Effector memory CD4-positive, alpha-beta T cell (primary cell): Measurements from ENCODE around the gene UBE2E2.
"Not testable (repeated sequence)": the region's sequence is repeated elsewhere in the genome, so short reads cannot be mapped to it uniquely, and the experiment has no call there.

Source experiments
- DNase-seq, 3 donors: peaks; one replicate each; pipeline ENCODE4 v3.0.0-alpha.2; 2020
- H3K27ac ChIP-seq: 2 replicates; pipeline ENCODE4 v1.7.0; 2013; ENCODE audit warnings: mild to moderate bottlenecking, low read length, moderate library complexity; ENCODE audit not compliant: insufficient read depth, poor library complexity, severe bottlenecking
- H3K27me3 ChIP-seq: replicated peaks from 2 replicates; pipeline ENCODE4 v1.7.0; 2013; ENCODE audit warnings: mild to moderate bottlenecking, low read length; ENCODE audit not compliant: insufficient read depth, control insufficient read depth, poor library complexity, severe bottlenecking
- H3K36me3 ChIP-seq: 2 replicates; pipeline ENCODE4 v1.7.0; 2013; ENCODE audit warnings: mild to moderate bottlenecking, low read length, moderate library complexity; ENCODE audit not compliant: control insufficient read depth, insufficient read depth
- H3K4me1 ChIP-seq: 2 replicates; pipeline ENCODE4 v1.7.0; 2013; ENCODE audit warnings: low read length, mild to moderate bottlenecking; ENCODE audit not compliant: control insufficient read depth, insufficient read depth, poor library complexity, severe bottlenecking
- H3K4me3 ChIP-seq: 2 replicates; pipeline ENCODE4 v1.7.0; 2013; ENCODE audit warnings: low read length, low read depth, mild to moderate bottlenecking; ENCODE audit not compliant: insufficient read depth, poor library complexity, severe bottlenecking
- H3K9me3 ChIP-seq: 2 replicates; pipeline ENCODE4 v1.7.0; 2013; ENCODE audit warnings: mild to moderate bottlenecking, low read length, moderate library complexity; ENCODE audit not compliant: control insufficient read depth

Gene UBE2E2

DNA sequence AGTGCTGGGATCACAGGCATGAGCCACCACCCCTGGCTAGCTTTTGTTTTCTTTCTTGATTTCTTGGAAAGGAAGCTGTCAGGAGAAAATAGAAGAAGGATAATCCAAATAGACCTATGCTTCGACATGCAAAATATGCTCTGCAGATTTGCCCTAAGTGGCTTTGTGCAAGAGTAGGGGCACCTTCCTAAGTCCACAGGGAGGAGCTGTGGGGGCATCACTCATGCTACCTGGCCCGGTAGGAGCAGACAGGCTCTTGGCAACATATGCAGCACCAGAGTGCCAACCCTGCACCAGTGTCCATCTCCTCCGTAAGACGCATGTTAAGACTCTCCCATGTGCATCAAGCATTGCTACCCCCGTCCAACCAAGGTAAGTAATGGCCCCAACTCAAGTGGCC is 411.9 kb downstream of the UBE2E2 start:
- no peak overlapping the region for H3K4me3 ChIP-seq
- no peak for DNase-seq
- no peak overlapping the region for H3K27ac ChIP-seq
- no peaks in the 10 kb centered on the region for H3K27me3 ChIP-seq
- H3K4me1 ChIP-seq = no peaks in the 10 kb centered on the region
- H3K9me3 ChIP-seq = no peaks in the 10 kb centered on the region
- no peaks in the 10 kb centered on the region for H3K36me3 ChIP-seq

DNA sequence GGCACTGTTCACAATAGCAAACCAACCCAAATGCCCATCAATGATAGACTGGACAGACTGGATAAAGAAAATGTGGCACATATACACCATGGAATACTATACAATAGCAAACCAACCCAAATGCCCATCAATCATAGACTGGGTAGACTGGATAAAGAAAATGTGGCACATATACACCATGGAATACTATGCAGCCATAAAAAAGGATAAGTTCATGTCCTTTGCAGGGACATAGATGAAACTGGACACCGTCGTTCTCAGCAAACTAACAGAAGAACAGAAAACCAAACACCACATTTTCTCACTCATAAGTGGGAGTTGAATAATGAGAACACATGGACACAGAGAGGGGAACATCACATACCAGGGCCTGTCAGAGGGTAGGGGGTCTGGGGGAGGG is 415.3 kb downstream of the UBE2E2 start:
- H3K4me1 ChIP-seq, H3K27ac ChIP-seq, H3K27me3 ChIP-seq, DNase-seq, H3K36me3 ChIP-seq, H3K4me3 ChIP-seq, H3K9me3 ChIP-seq: not testable (repeated sequence)

DNA sequence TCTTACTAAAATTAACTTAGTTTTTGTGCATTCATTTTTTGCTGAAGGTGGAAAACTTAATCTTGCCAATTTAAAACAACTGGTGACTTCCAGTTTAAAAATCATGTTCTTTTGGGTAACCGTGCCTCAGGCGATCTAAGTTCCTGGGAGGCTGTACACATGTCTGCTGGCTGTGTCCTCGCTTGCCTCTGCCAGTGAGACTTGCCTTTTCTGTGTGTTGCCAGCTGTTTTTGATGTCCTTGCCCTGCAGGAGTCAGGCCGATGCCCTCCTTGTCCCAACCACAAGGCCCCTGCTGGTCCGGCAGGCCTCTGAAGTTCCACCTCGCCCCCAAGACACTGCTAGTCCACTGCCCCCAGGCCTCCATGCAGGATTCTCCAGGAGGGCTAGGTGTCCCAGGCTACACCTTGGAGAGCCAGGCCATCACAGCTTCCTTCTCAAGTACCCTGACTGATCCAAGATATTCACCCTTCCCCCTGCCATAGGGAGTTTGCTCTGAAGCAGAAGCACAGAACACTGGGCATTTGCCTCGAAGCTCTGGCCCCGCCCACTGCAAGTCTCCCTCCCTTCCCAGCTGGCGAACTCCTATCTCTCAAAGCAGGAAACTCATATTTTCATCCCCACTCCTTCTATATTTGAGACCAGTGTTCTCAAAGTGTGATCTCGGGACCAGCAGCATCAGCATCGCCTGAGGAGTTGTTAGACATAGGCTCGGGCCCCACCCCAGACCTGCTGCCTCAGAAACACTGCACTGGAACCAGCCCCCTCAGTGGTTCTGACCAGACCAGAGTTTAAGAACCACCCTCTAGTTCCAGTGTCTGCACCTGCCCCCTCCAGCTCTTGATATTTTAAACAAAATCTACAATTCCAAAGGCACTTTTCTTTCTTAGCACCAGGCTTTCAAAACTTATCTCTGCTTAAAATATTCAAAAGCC is 416.8 kb downstream of the UBE2E2 start:
- Histone ChIP-seq H3K4me1 (no peaks in the 10 kb centered on the region), H3K36me3 (no peaks in the 10 kb centered on the region), H3K27me3 (no peaks in the 10 kb centered on the region), H3K9me3 (no peaks in the 10 kb centered on the region), H3K27ac (no peak overlapping the region), H3K4me3 (no peak overlapping the region)
- DNase-seq = no peak

DNA sequence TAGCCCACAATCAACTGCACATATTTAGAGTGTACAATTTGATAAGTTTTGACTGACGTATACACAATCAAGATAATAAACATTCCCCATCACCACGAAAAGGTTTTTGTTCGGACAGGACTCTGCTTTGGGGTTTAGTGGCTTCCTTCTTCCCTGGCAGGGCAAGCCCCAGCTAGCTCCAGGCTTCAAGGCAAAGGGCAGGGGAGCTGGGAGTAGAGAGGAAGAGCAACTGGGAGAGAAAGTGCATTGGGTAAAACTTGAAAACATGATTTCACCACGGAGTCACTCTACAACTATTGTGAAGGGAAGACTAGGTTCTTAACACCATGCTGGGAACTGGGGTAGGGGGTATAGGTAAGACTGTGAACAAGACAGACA is 417.5 kb downstream of the UBE2E2 start:
- DNase-seq = no peak
- Histone ChIP-seq H3K27me3 (no peaks in the 10 kb centered on the region), H3K27ac (no peak overlapping the region), H3K4me1 (no peaks in the 10 kb centered on the region), H3K9me3 (no peaks in the 10 kb centered on the region), H3K36me3 (no peaks in the 10 kb centered on the region), H3K4me3 (no peak overlapping the region)

DNA sequence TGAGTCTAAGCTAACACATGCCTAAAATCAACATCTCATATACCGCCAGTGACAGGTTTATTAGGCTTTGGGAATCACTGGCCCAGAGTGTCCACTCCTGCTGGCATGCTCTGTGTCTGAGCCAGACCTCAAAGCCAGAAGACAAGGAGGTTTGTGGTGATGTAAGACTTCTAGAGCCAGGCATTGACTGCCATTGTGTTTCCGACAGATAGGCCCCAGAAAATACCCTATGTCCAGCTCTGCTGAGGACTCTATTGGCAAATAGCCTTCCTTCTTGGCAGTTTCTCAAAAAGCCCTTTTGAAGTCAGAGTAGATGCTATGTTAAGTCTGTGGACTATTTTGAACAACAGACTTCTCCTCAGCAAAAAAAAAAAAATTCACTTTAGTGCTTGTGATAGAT is 420.7 kb downstream of the UBE2E2 start:
- no peaks in the 10 kb centered on the region for H3K27me3 ChIP-seq
- H3K27ac ChIP-seq = no peak overlapping the region
- H3K9me3 ChIP-seq = no peaks in the 10 kb centered on the region
- H3K36me3 ChIP-seq = no peaks in the 10 kb centered on the region
- DNase-seq = no peak
- no peak overlapping the region for H3K4me3 ChIP-seq
- no peaks in the 10 kb centered on the region for H3K4me1 ChIP-seq

DNA sequence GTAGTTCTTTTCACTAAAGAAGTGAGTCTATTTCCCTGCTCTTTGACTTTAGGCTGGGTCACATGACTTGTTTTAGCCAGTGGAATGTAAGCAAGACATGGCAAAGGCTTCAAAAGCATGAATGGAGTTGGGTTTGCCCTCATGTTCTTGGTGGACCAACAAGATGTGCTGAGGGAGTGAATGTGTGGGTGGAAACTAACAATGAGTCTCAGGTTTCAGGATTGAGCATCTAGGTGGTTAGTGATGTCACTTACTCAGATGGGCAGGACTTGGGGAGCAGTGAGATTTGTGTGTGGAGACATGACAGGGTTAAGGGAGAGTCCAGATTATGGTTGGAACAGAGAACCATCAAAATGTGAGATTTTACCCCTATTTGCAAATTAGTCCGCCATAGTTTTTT is 421.2 kb downstream of the UBE2E2 start:
- Histone ChIP-seq H3K27me3 (no peaks in the 10 kb centered on the region), H3K36me3 (no peaks in the 10 kb centered on the region), H3K27ac (no peak overlapping the region), H3K4me3 (no peak overlapping the region), H3K4me1 (no peaks in the 10 kb centered on the region), H3K9me3 (no peaks in the 10 kb centered on the region)
- DNase-seq = no peak

DNA sequence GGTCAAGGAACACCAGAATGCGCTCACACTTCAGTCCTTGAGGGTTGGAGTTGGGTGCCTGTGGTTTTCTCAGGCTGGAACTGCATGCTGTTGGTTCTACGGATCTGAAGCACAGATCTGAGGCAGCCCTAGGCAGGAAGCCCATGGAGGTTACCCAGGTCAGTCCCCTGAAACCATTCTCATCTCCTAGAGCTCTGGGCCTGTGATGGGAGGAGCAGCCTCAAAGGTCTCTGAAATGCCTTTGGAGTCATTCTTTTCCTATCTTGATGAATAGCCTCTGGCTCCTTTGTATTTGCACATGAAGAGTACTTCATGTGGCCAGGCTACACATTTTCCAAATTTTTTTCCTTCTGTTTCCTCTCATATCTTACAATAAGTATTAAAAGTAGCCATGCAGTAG is 423.3 kb downstream of the UBE2E2 start:
- no peak for DNase-seq
- Histone ChIP-seq H3K27me3 (no peaks in the 10 kb centered on the region), H3K4me3 (no peak overlapping the region)

DNA sequence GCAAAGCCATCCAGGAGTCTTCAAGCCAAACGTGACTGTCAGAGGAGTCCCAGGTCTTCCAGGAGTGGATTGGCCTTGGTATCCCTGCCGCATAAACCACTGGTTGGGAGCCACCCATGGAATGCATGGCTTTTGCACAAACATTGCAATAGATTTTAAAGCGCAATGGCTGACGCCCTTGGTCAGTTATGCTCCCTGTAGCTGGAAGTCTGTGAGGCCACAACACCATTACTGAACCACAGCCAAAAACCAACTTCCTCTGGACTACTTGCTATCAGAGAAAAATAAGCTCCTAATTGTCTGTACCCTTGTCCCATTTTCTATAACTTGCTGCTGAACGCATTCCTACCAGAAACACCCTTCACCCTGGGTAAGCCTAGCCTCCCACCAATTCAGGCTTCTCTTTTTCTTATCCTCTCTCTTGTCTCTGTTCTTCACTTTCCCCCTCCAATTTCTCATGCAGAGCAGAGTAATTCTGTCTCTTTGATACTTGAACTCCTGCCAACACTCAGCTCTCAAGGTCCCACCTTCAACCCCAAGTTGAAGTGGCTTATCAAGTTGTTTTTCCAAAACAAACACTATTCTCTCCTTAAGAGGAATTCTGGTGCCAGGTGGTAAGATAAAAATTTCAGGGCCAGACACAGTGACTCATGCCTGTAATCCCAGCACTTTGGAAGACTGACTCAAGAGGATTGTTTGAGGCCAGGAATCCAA is 426.2 kb downstream of the UBE2E2 start:
- H3K36me3 ChIP-seq = no peaks in the 10 kb centered on the region
- H3K4me1 ChIP-seq = no peaks in the 10 kb centered on the region
- no peak overlapping the region for H3K4me3 ChIP-seq
- H3K9me3 ChIP-seq = no peaks in the 10 kb centered on the region
- no peak for DNase-seq
- no peaks in the 10 kb centered on the region for H3K27me3 ChIP-seq
- no peak overlapping the region for H3K27ac ChIP-seq

More for the DNA sequence above, 423.3 kb downstream of the UBE2E2 start:
- no peak overlapping the region for H3K27ac ChIP-seq
- H3K36me3 ChIP-seq = no peaks in the 10 kb centered on the region
- H3K9me3 ChIP-seq = no peaks in the 10 kb centered on the region
- no peaks in the 10 kb centered on the region for H3K4me1 ChIP-seq

DNA sequence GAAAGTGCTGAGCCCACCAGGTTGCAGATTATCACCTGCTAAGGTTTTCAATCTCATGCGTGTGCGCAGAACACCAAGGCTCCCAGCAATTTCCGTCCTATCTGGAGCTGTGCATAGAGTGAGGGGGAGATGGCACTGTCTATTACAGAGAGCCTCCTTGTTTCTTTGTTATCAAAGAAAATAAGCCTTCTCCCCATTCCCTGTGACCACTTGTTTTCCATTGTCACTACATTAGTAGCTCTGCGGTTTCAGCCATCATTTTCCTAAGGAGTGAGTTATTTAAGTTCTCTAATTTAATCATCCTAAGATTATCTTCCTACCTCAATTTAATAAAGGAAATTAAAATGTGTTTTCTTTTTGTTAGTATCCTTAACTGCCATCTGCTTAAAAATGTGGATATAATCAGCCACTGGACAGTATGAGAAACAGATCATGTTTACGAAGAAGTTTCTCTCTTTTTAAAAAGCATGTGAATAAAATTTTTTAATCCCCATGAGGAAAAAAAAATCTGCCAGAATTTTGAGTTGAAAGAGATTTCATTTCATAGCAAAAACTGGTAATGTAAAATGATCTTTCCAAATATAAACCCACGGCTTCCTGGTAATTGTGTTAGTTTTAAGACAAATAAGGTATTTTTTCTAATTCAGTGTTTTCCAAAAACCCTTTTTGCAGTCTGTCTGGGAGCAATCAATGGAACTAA is 430.3 kb downstream of the UBE2E2 start:
- Histone ChIP-seq H3K4me3 (no peak overlapping the region), H3K27me3 (no peaks in the 10 kb centered on the region), H3K36me3 (no peaks in the 10 kb centered on the region), H3K4me1 (no peaks in the 10 kb centered on the region), H3K27ac (no peak overlapping the region), H3K9me3 (no peaks in the 10 kb centered on the region)
- no peak for DNase-seq

DNA sequence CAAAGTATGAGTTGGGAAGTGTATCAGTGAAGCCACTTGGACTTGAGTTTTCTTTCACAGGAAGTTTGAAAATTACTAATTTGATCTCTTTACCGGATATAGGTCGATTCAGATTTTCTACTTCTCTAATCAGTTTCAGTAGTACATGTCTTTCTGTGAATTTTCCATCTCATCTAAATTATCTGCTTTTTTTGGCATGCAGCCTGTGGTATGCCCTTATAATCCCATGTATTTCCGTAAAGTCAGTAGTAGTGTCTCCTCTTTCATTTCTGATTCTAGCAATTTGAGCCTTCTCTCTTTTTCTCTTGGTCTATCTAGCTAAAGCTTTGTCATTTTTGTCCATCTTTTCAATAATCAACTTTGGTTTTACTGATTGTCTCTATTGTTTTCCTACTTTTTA is 434.2 kb downstream of the UBE2E2 start:
- H3K27me3 ChIP-seq = no peaks in the 10 kb centered on the region
- DNase-seq = no peak
- H3K4me3 ChIP-seq = no peak overlapping the region
- no peak overlapping the region for H3K27ac ChIP-seq
- no peaks in the 10 kb centered on the region for H3K36me3 ChIP-seq
- H3K9me3 ChIP-seq = no peaks in the 10 kb centered on the region
- H3K4me1 ChIP-seq = no peaks in the 10 kb centered on the region
